ENCODE results near the gene ACTRT2. TPM values are rescaled to one million over a fixed set of nuclear protein-coding genes. Genes with fewer than 3 reads are reported as not detected.

Gene ACTRT2
- total and polyA plus RNA-seq, 10 of the 15 experiments (the other 5 are each of a cell fraction or from before 2014, with no cell fraction given) = not detected

DNA sequence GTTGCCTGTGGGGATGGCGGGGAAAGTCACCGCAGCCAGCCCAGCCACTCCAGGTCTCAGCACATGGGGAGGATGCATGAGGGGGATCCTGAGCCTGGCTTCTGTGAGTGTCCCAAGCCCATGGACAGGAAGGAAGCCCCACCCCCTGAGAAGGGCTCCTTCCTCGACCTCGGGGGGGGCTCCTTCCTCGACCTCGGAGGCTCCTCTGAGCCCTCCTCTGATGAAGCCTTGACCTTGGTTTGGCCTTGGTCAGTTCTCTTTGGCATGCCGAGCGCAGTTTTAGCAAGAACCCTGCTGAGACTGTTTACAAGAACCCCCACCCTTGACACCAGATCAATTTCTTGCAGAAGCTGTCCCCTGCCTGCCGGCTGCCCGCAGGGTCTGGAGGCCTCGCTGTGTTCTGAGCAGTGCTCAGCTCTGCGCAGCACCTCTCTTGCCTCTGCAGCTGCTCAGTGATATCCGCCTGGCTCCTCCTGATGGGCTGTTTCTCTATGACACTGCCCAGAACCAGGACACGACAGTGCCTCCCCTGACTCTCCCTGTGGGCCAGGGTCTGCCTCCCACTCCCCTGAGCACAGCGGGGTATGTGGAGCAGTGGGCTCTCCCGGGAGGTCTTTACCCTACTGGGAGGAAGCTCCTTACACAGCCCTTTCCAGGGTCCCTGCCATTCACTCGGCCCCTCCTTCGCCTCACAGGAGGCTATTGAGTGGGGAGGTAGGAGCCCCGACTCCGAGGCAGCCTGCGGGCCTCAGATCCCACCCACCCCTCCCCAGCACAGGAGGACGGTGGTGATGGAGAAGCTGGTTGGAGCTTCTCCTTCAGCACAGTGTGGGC, 15.4 kb downstream of the ACTRT2 start:
- FAIRE-seq (no peak), ATAC-seq (no peak), DNase-seq (ENCODE audit: low read depth, low spot score) (no peak)
- Histone ChIP-seq H3K27ac (ENCODE audit: control insufficient read depth, insufficient read depth) (no peak overlapping the region), H4K20me1 (ENCODE audit: control insufficient read depth, insufficient read depth) (no peaks in the 10 kb centered on the region), H3K4me2 (ENCODE audit: control insufficient read depth, insufficient read depth) (no peak overlapping the region), H3K4me3 (no peak overlapping the region), H3K27me3 (replicated peaks in 1 of 2; ENCODE audit: control insufficient read depth in 2 of 2, insufficient read depth in 2 of 2, low read length in 1 of 2) (no peaks in the 10 kb centered on the region), H3K9ac (ENCODE audit: control insufficient read depth, insufficient read depth, low read length) (no peak overlapping the region), H3K4me1 (ENCODE audit: control insufficient read depth, insufficient read depth, low read length) (no peaks in the 10 kb centered on the region), H3K79me2 (ENCODE audit: control insufficient read depth, insufficient read depth, low read length) (no peaks in the 10 kb centered on the region), H3K36me3 (ENCODE audit: control insufficient read depth in 2 of 2, insufficient read depth in 2 of 2, low read length in 1 of 2) (no peaks in the 10 kb centered on the region), H2AFZ (ENCODE audit: control insufficient read depth, low read depth, low read length) (no peak overlapping the region), H3K9me3 (replicated peaks; ENCODE audit: control insufficient read depth, insufficient read depth, low read length) (no peaks in the 10 kb centered on the region)
- ChIA-PET SMC1A (ENCODE audit: uncharacterized antibody, unreplicated experiment) (no interaction called here), RAD21 (ENCODE audit: unreplicated experiment) (no interaction called here), CTCF (no interaction called here), POLR2A (no interaction called here)
- WGBS (ENCODE audit: insufficient coverage, insufficient replicate concordance, low lambda C conversion rate, missing lambda C conversion rate) = 20% methylated on average over 15 of the region's 22 CpGs
- in situ Hi-C loops (cut with MboI) = no loop called here
- no TSS peak for BruUV-seq (replicated peaks)
- intact Hi-C loops (cut with micrococcal nuclease; ENCODE audit: unreplicated experiment) = no loop called here
- TF ChIP-seq HCFC1 (IDR thresholded peaks at IDR 0.05; ENCODE audit: low read length) (no peak), FOS (IDR thresholded peaks at IDR 0.05; ENCODE audit: borderline replicate concordance, extremely low read depth, insufficient read length) (no peak), MEF2B (IDR thresholded peaks at IDR 0.05; ENCODE audit: partially characterized antibody, poor library complexity, severe bottlenecking) (no peak), IRF4 (IDR thresholded peaks at IDR 0.05; ENCODE audit: low read depth, low read length) (no peak), SIX5 (IDR thresholded peaks at IDR 0.05; ENCODE audit: low read depth, low read length, severe bottlenecking) (no peak), TCF3 (IDR thresholded peaks at IDR 0.05; ENCODE audit: borderline replicate concordance, insufficient read depth, low read depth, low read length) (no peak), CHD1 (IDR thresholded peaks at IDR 0.05; ENCODE audit: low read depth, low read length) (no peak), TBL1XR1 (IDR thresholded peaks at IDR 0.05; ENCODE audit: low read depth, low read length) (no peak), NRF1 (conservative IDR thresholded peaks at IDR 0.05; ENCODE audit: low read depth, low read length) (no peak), RELB (IDR thresholded peaks at IDR 0.05; ENCODE audit: low read depth) (no peak), IRF5 (IDR thresholded peaks at IDR 0.05; ENCODE audit: borderline replicate concordance) (no peak), YY1 (IDR thresholded peaks at IDR 0.05; ENCODE audit: low read depth, low read length) (no peak), SPI1 (IDR thresholded peaks at IDR 0.05; ENCODE audit: borderline replicate concordance, insufficient read depth, low read depth, low read length) (no peak)
- TF ChIP-seq, protein P1, sequence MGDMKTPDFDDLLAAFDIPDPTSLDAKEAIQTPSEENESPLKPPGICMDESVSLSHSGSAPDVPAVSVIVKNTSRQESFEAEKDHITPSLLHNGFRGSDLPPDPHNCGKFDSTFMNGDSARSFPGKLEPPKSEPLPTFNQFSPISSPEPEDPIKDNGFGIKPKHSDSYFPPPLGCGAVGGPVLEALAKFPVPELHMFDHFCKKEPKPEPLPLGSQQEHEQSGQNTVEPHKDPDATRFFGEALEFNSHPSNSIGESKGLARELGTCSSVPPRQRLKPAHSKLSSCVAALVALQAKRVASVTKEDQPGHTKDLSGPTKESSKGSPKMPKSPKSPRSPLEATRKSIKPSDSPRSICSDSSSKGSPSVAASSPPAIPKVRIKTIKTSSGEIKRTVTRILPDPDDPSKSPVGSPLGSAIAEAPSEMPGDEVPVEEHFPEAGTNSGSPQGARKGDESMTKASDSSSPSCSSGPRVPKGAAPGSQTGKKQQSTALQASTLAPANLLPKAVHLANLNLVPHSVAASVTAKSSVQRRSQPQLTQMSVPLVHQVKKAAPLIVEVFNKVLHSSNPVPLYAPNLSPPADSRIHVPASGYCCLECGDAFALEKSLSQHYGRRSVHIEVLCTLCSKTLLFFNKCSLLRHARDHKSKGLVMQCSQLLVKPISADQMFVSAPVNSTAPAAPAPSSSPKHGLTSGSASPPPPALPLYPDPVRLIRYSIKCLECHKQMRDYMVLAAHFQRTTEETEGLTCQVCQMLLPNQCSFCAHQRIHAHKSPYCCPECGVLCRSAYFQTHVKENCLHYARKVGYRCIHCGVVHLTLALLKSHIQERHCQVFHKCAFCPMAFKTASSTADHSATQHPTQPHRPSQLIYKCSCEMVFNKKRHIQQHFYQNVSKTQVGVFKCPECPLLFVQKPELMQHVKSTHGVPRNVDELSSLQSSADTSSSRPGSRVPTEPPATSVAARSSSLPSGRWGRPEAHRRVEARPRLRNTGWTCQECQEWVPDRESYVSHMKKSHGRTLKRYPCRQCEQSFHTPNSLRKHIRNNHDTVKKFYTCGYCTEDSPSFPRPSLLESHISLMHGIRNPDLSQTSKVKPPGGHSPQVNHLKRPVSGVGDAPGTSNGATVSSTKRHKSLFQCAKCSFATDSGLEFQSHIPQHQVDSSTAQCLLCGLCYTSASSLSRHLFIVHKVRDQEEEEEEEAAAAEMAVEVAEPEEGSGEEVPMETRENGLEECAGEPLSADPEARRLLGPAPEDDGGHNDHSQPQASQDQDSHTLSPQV (IDR thresholded peaks at IDR 0.05) = no peak
- TF ChIP-seq, protein P2, sequence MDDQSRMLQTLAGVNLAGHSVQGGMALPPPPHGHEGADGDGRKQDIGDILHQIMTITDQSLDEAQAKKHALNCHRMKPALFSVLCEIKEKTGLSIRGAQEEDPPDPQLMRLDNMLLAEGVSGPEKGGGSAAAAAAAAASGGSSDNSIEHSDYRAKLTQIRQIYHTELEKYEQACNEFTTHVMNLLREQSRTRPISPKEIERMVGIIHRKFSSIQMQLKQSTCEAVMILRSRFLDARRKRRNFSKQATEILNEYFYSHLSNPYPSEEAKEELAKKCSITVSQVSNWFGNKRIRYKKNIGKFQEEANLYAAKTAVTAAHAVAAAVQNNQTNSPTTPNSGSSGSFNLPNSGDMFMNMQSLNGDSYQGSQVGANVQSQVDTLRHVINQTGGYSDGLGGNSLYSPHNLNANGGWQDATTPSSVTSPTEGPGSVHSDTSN (IDR thresholded peaks at IDR 0.05; ENCODE audit: insufficient replicate concordance, low read depth, low read length) = no peak

Data from GM12878 (cell line).